Muscle layer of colon (tissue), 2 donors: ENCODE data around the gene MAP10.

Experiments used
- H3K27ac ChIP-seq: one replicate; pipeline ENCODE4 v1.7.0; 2013; ENCODE audit warnings: low read depth, mild to moderate bottlenecking, low read length, moderate library complexity
- H3K27me3 ChIP-seq, 2 donors: one replicate each; pipeline ENCODE4 v1.7.0; 2013; ENCODE audit warnings: low read length in 2 of 2, mild to moderate bottlenecking in 2 of 2; ENCODE audit not compliant: insufficient read depth in 2 of 2, control insufficient read depth in 1 of 2
- H3K36me3 ChIP-seq: one replicate; pipeline ENCODE4 v1.7.0; 2013; ENCODE audit warnings: mild to moderate bottlenecking, low read length; ENCODE audit not compliant: insufficient read depth
- H3K4me1 ChIP-seq: one replicate; pipeline ENCODE4 v1.7.0; 2013; ENCODE audit warnings: mild to moderate bottlenecking, low read length; ENCODE audit not compliant: insufficient read depth
- H3K4me3 ChIP-seq, 2 donors: one replicate each; pipeline ENCODE4 v1.7.0; 2013; ENCODE audit warnings: low read length in 2 of 2, low read depth in 1 of 2, mild to moderate bottlenecking in 1 of 2, moderate library complexity in 1 of 2
- H3K9ac ChIP-seq: one replicate; pipeline ENCODE4 v1.7.0; 2013; ENCODE audit warnings: low read length
- H3K9me3 ChIP-seq: one replicate; pipeline ENCODE4 v1.7.0; 2013; ENCODE audit warnings: mild to moderate bottlenecking, low read length
- donor health status: abdominal sarcoma.
- donor health status: Adenocarcinoma of cecum.

Gene MAP10

GRCh38 chr1:232834066-232834465 lies 28.9 kb downstream of the MAP10 start:
- Histone ChIP-seq H3K9ac (no peak overlapping the region), H3K4me1 (no peaks in the 10 kb centered on the region), H3K9me3 (no peaks in the 10 kb centered on the region), H3K27ac (no peak overlapping the region), H3K27me3 (no peaks in the 10 kb centered on the region), H3K36me3 (no peaks in the 10 kb centered on the region), H3K4me3 (no peak overlapping the region)

GRCh38 chr1:232835166-232835565 lies 29.9 kb downstream of the MAP10 start:
- no peaks in the 10 kb centered on the region for H3K4me1 ChIP-seq
- no peaks in the 10 kb centered on the region for H3K27me3 ChIP-seq
- H3K36me3 ChIP-seq, result no peaks in the 10 kb centered on the region

GRCh38 chr1:232837087-232837486 lies 31.9 kb downstream of the MAP10 start:
- no peak overlapping the region for H3K27ac ChIP-seq

More at GRCh38 chr1:232835166-232835565, 29.9 kb downstream of the MAP10 start:
- Histone ChIP-seq H3K9ac (no peak overlapping the region), H3K9me3 (no peaks in the 10 kb centered on the region), H3K27ac (no peak overlapping the region), H3K4me3 (no peak overlapping the region)

GRCh38 chr1:232841823-232842565 lies 36.8 kb downstream of the MAP10 start:
- Histone ChIP-seq H3K36me3 (no peaks in the 10 kb centered on the region), H3K9ac (no peak overlapping the region), H3K9me3 (no peaks in the 10 kb centered on the region), H3K4me1 (no peaks in the 10 kb centered on the region), H3K27ac (no peak overlapping the region), H3K4me3 (no peak overlapping the region), H3K27me3 (no peaks in the 10 kb centered on the region)

More at GRCh38 chr1:232837087-232837486, 31.9 kb downstream of the MAP10 start:
- no peaks in the 10 kb centered on the region for H3K36me3 ChIP-seq
- no peaks in the 10 kb centered on the region for H3K27me3 ChIP-seq
- H3K9me3 ChIP-seq, result no peaks in the 10 kb centered on the region
- H3K4me1 ChIP-seq, result no peaks in the 10 kb centered on the region
- no peak overlapping the region for H3K4me3 ChIP-seq
- H3K9ac ChIP-seq, result no peak overlapping the region

GRCh38 chr1:232844791-232845190 lies 39.6 kb downstream of the MAP10 start:
- Histone ChIP-seq H3K9ac (no peak overlapping the region), H3K4me1 (no peaks in the 10 kb centered on the region), H3K27ac (no peak overlapping the region), H3K9me3 (no peaks in the 10 kb centered on the region), H3K36me3 (no peaks in the 10 kb centered on the region), H3K4me3 (no peak overlapping the region), H3K27me3 (no peaks in the 10 kb centered on the region)

- no peaks in the 10 kb centered on the region for H3K36me3 ChIP-seq
- no peaks in the 10 kb centered on the region for H3K9me3 ChIP-seq
- no peaks in the 10 kb centered on the region for H3K27me3 ChIP-seq
- no peak overlapping the region for H3K27ac ChIP-seq
- H3K4me1 ChIP-seq, result no peaks in the 10 kb centered on the region
- no peak overlapping the region for H3K4me3 ChIP-seq
- no peak overlapping the region for H3K9ac ChIP-seq
Measured at GRCh38 chr1:232845406-232845955, 40.3 kb downstream of the MAP10 start.

- no peaks in the 10 kb centered on the region for H3K36me3 ChIP-seq
- no peak overlapping the region for H3K27ac ChIP-seq
- H3K27me3 ChIP-seq, result no peaks in the 10 kb centered on the region
- no peak overlapping the region for H3K9ac ChIP-seq
- H3K9me3 ChIP-seq, result no peaks in the 10 kb centered on the region
- H3K4me3 ChIP-seq, result no peak overlapping the region
- no peaks in the 10 kb centered on the region for H3K4me1 ChIP-seq
Measured at GRCh38 chr1:232851532-232851931, 46.3 kb downstream of the MAP10 start.

GRCh38 chr1:232853994-232854797 lies 49.0 kb downstream of the MAP10 start:
- H3K36me3 ChIP-seq, result no peaks in the 10 kb centered on the region
- H3K4me1 ChIP-seq, result no peaks in the 10 kb centered on the region
- H3K9ac ChIP-seq, result no peak overlapping the region
- H3K27ac ChIP-seq, result no peak overlapping the region
- H3K9me3 ChIP-seq, result no peaks in the 10 kb centered on the region
- no peak overlapping the region for H3K4me3 ChIP-seq
- H3K27me3 ChIP-seq, result no peaks in the 10 kb centered on the region

GRCh38 chr1:232854798-232855159 lies 49.6 kb downstream of the MAP10 start:
- no peak overlapping the region for H3K9ac ChIP-seq
- H3K9me3 ChIP-seq, result no peaks in the 10 kb centered on the region
- no peaks in the 10 kb centered on the region for H3K4me1 ChIP-seq
- H3K4me3 ChIP-seq, result no peak overlapping the region
- no peak overlapping the region for H3K27ac ChIP-seq
- H3K27me3 ChIP-seq, result no peaks in the 10 kb centered on the region
- no peaks in the 10 kb centered on the region for H3K36me3 ChIP-seq

- Histone ChIP-seq H3K27me3 (no peaks in the 10 kb centered on the region), H3K4me1 (no peaks in the 10 kb centered on the region), H3K27ac (no peak overlapping the region), H3K36me3 (no peaks in the 10 kb centered on the region), H3K4me3 (no peak overlapping the region), H3K9me3 (no peaks in the 10 kb centered on the region), H3K9ac (no peak overlapping the region)
Measured at GRCh38 chr1:232856541-232856940, 51.3 kb downstream of the MAP10 start.
